ENCODE results near the gene NTM. TPM values are rescaled to one million over a fixed set of nuclear protein-coding genes. Genes with fewer than 3 reads are reported as not detected.

NTM gene
- total and polyA plus RNA-seq, 2 of the 8 experiments (the other 6 are each of a cell fraction or from before 2014, with no cell fraction given): 13.4 to 20.0 TPM

DNA sequence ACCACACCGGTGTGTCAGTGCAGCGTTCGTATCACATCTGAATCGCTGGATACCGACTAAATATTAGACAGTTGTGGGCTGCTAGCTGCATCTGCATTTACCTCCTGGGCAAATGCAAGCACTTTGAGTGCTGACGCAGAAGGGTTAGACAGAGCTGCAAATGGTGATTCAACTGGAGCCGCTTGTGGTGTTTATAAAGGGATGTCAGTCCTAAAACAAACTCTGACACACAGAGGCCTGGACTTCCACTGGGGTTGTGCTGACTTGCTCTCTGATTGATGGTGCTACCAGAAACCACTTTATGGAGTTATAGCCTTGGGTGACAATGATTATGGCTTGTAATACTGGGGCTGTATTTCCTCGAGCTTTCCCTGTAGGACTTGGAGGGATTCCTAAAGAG is 374.4 kb downstream of the NTM start:
- Histone ChIP-seq H4K8ac (ENCODE audit: extremely low read depth, insufficient read depth, low read length) (no peak overlapping the region), H4K91ac (replicated peaks; ENCODE audit: insufficient read length, low read length) (no peak overlapping the region), H3K56ac (replicated peaks; ENCODE audit: insufficient read length, low read depth, low read length) (no peak overlapping the region), H3K27me3 (replicated peaks in 1 of 4; ENCODE audit: control insufficient read depth in 3 of 4, extremely low read depth in 1 of 4, insufficient read depth in 3 of 4, low read length in 3 of 4) (no peaks in the 10 kb centered on the region), H3K9ac (replicated peaks in 1 of 4; ENCODE audit: extremely low read depth in 1 of 4, low read depth in 3 of 4, low read length in 3 of 4) (no peak overlapping the region), H3K4me2 (ENCODE audit: insufficient read depth in 1 of 2, low read depth in 2 of 2, low read length in 2 of 2) (no peak overlapping the region), H3K4me1 (replicated peaks in 1 of 4; ENCODE audit: control insufficient read depth in 3 of 4, insufficient read depth in 4 of 4, low read length in 3 of 4) (peaks cover 0 to 2% (median 0%) of the 10 kb centered on the region in 4 experiments; a peak in 2 of 7 replicates), H3K23ac (ENCODE audit: insufficient read length) (no peak overlapping the region), H3K4ac (replicated peaks; ENCODE audit: insufficient read length, low read depth, low read length) (no peak overlapping the region), H3K36me3 (ENCODE audit: control insufficient read depth in 2 of 4, insufficient read depth in 4 of 4, low read length in 3 of 4) (no peaks in the 10 kb centered on the region), H3K79me2 (ENCODE audit: control insufficient read depth in 1 of 2, insufficient read depth in 2 of 2, low read length in 2 of 2) (no peaks in the 10 kb centered on the region), H2BK5ac (ENCODE audit: low read depth, low read length) (no peak overlapping the region), H3K18ac (ENCODE audit: extremely low read depth, low read length) (no peak overlapping the region), H2BK20ac (ENCODE audit: low read length) (no peak overlapping the region), H2AFZ (ENCODE audit: low read length) (no peak overlapping the region), H3K79me1 (ENCODE audit: low read depth, low read length) (no peaks in the 10 kb centered on the region), H3K9me3 (ENCODE audit: insufficient read depth in 2 of 2, low read depth in 1 of 2, low read length in 1 of 2) (no peaks in the 10 kb centered on the region), H3K14ac (ENCODE audit: insufficient read length) (no peak overlapping the region), H3K23me2 (ENCODE audit: low read depth, low read length) (no peaks in the 10 kb centered on the region), H2AK5ac (ENCODE audit: low read depth, low read length) (no peak overlapping the region), H4K20me1 (replicated peaks in 1 of 2; ENCODE audit: control insufficient read depth in 1 of 2, insufficient read depth in 2 of 2, low read length in 2 of 2) (peaks cover 0 to 1% of the 10 kb centered on the region in 2 experiments), H2BK12ac (ENCODE audit: low read depth, low read length) (no peak overlapping the region), H2BK15ac (ENCODE audit: low read length) (no peak overlapping the region), H3K4me3 (ENCODE audit: extremely low read depth in 1 of 4, insufficient read depth in 2 of 4, low read depth in 3 of 4, low read length in 4 of 4) (no peak overlapping the region), H3K27ac (ENCODE audit: low read depth, low read length) (no peak overlapping the region), H4K5ac (ENCODE audit: insufficient read length, low read depth, low read length) (no peak overlapping the region), H2BK120ac (replicated peaks; ENCODE audit: low read depth, low read length) (no peak overlapping the region)
- CTCF ChIA-PET (ENCODE audit: partially characterized antibody): interaction anchor here (3.1 to 5.2 kb wide), 4 partner anchors 9 to 167 kb away, joined by 8 to 86 read pairs (median 57); no protein-coding TSS in a partner anchor
- no peak for TF ChIP-seq HDAC6 (IDR thresholded peaks at IDR 0.05; ENCODE audit: low read depth, low read length)
- TF ChIP-seq HDAC2 (IDR thresholded peaks at IDR 0.05; ENCODE audit: borderline replicate concordance in 1 of 2, low read depth in 2 of 2, low read length in 2 of 2): no peak
- TF ChIP-seq MAFK (IDR thresholded peaks at IDR 0.05; ENCODE audit: low read depth, low read length): no peak
- no peak for TF ChIP-seq USF2 (IDR thresholded peaks at IDR 0.05; ENCODE audit: low read length)
- TF ChIP-seq SP1 (IDR thresholded peaks at IDR 0.05; ENCODE audit: low read depth, low read length): no peak
- no peak for TF ChIP-seq ASH2L (IDR thresholded peaks at IDR 0.05; ENCODE audit: low read length)
- TF ChIP-seq RNF2 (IDR thresholded peaks at IDR 0.05; ENCODE audit: borderline replicate concordance, low read depth, low read length, missing control alignments, poor library complexity, severe bottlenecking): no peak
- no peak for TF ChIP-seq SUZ12 (IDR thresholded peaks at IDR 0.05; ENCODE audit: low read length)
- TF ChIP-seq, protein P1, sequence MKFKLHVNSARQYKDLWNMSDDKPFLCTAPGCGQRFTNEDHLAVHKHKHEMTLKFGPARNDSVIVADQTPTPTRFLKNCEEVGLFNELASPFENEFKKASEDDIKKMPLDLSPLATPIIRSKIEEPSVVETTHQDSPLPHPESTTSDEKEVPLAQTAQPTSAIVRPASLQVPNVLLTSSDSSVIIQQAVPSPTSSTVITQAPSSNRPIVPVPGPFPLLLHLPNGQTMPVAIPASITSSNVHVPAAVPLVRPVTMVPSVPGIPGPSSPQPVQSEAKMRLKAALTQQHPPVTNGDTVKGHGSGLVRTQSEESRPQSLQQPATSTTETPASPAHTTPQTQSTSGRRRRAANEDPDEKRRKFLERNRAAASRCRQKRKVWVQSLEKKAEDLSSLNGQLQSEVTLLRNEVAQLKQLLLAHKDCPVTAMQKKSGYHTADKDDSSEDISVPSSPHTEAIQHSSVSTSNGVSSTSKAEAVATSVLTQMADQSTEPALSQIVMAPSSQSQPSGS (IDR thresholded peaks at IDR 0.05; ENCODE audit: low read length): no peak
- FAIRE-seq: no peak
- DNase-seq (ENCODE audit: low read depth in 1 of 2, low spot score in 2 of 2): no peak
- POLR2A ChIA-PET (ENCODE audit: partially characterized antibody): no interaction called here
- WGBS, 2 experiments (ENCODE audit: extremely low coverage in 1 of 2, insufficient coverage in 1 of 2, insufficient read length in 1 of 2, insufficient replicate concordance in 2 of 2, low coverage in 1 of 2, low lambda C conversion rate in 2 of 2, missing lambda C conversion rate in 1 of 2): 93% methylated on average over 8 of the region's 8 CpGs; no CpG with 5 or more reads in 1 of the 2 experiments
